DMS79 treated with DMSO at 0.1 percent for 48 hours (cell line): Measurements from ENCODE around the gene ZNF451.

Experiments
- DNase-seq: peaks from one replicate; lab custom pipeline; 2025; lab: John Stamatoyannopoulos, UW

The ZNF451 gene

DNA sequence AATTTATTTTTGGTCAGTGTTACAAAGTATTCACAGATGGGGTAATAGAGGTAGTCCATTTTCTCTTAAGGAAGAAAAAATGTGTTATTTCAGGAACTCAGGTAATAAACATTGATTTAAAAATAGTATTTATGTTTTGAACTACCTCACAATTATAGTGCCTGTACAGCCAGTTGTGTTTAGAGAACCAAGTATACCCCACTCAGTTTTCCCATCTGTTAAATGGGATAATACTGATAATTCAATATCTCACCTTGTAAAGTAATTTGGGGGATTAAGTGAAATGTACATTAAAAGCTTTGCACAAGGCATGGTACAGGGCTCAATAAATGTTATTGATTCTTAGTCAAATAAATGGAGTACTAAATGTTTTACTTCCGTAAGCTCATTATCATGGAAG lies 4.7 kb downstream of the ZNF451 start:
- DNase-seq = no peak

DNA sequence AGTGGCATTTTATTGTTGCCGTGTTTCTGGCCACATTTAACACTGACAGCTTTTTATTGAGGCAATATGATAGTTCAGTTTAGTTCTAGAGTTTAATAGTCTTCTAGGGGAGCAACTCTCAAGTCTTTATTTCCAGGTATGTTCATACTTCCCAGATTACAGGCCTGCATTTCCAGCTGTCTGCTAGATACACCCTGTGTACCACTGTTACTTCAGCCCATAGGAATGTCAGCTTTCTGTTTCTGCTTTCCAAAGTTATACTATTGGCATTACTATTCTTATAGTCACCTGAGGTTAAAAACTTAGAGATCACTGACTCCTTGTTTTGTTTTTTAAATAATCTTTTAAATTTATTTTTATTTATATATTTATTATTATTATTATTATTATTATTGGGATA lies 7.6 kb downstream of the ZNF451 start:
- DNase-seq = no peak

DNA sequence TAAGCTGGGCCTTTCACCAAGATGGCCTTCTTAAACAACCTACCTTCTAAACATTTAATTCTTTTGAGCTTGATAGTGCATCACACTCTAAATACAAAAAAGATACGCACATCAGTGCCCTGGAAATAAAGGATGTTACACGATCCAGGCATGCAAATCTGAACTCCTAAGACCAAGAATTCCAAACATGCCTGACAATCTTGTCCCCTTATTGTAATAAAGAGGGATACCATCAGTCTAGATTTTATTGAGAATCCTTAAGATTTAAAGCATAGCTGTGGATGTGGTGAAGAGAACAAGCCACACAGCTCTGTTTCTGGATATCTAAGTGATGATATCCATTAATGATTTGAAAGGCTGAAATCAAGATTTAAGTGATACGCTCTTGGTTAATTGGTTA lies 13.0 kb downstream of the ZNF451 start:
- DNase-seq = no peak

DNA sequence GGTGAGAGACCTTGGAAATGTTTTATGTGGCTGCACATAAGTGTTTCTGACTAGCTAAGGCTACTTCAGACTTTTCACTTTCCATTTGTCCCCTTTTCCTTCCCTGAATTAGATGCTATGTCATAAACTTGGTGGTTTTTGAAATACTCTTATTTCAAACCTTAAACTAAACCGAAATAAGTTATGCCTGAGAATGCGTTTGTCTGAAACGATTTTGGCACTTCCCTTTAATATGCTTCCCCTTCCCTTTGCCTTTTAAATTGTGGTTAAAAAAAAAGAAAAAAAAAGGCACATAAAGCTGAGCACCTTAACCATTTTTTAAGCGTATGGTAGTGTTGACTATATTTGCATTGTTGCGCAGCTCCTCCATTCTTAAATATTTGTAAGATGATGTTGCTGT lies 14.3 kb downstream of the ZNF451 start:
- DNase-seq = no peak

DNA sequence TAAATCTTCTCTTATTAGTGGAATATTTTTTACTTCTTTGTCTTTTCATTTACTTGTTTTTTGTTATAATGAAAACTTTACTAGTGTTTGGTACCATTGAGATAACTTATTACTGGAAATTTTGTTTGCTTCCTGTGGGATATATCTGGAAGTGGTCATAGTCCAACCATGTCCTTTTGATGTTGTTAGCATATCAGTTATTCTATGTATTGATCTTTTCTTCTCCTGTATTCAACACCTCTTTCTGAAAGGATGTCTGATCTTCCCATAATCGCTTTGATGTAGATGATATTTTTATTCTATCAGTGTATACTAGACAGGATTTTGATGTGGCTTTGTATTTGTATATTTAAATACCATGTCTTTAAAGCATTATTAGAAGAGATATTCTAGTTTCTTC lies 17.0 kb downstream of the ZNF451 start:
- DNase-seq = no peak

DNA sequence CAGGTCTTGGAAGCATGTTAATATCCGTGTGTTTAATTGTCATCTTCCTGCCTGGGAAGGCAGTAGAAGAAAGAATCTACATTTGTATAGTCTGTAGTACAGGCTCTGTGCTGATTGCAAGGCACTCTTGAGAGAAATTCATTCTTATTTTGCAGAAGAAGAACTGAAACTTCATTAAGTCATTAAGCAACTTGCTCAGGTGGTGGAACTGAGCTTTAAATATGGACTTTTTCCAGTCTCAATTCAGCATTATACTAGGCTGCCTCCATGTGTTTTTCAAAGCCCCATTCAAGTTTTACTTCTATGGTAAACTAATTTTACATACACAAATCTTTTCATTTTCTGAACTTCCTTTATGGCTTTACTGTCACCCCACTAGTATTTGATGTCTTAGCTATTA lies 18.7 kb downstream of the ZNF451 start:
- no peak for DNase-seq

DNA sequence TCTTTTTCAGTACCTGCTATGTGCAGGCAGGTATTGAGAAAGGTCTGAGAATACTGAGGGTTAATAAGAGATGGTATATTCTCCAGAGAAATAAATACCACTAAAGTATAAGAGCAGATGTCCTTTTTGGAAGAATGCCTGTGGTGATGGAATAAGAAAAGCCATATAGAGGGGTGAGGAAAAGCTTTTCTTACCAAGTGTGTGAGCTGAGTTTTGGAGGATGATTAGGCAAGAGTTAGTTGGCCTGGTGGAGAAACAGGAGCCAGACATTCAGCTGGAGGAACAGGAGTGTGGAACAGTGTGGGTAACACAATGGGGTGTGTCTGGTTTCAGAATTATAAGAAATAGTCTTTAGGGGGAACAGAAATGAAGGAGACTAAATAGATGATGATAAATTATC lies 19.9 kb downstream of the ZNF451 start:
- DNase-seq = no peak

DNA sequence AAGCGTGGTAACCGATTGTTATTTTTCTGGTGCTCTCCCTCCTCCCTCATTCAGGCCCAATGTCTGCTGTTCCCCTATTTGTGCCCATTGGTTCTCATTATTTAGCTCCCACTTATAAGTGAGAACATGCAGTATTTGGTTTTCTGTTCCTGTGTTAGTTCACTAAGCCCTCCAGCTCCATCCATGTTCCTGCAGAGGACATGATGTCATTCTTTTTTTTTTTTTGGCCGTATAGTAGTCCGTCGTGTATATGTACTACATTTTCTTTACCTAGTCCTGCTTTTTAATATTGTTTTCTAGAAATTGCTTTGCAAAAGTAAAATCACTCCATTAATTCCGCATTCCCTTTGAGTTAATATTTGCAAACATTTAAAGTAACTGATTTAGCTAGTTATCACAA lies 23.1 kb downstream of the ZNF451 start:
- DNase-seq = no peak

DNA sequence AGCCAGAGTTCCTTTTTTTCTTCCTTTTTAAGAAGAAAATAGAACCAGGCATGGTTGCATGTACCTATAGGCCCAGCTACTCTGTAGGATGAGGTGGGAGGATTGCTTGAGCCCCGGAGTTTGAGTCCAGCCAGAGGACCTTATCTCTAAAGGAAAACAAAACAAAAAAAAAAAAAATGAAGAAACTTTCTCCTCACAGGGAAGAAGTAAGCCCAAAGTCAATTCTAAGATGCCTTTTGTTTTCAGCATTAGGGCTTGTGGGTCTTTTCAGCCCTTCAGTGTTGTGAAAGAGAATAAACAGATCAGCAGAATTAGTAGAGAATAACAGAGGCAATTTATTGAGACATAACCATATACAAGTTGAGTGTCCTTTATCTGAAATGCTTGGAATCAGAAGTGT lies 26.8 kb downstream of the ZNF451 start:
- no peak for DNase-seq

DNA sequence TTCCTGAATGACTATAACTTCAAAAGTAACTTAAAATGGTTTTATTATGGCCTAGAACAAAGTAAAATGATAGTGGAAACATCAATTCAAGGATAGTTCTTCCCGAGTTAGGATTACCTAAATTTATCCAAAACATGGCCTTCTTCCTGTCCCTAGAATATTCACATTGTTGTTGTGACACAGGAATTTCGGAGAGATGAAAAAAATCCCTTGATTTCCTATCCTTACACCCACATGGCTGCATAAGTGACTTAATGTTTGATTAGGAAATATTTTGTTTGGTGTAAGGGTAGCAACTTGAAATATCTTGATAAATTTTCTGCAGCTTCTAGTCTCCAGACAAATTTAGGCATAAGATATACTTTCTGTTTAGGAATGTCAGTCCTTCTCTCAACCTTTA lies 27.8 kb downstream of the ZNF451 start:
- no peak for DNase-seq

DNA sequence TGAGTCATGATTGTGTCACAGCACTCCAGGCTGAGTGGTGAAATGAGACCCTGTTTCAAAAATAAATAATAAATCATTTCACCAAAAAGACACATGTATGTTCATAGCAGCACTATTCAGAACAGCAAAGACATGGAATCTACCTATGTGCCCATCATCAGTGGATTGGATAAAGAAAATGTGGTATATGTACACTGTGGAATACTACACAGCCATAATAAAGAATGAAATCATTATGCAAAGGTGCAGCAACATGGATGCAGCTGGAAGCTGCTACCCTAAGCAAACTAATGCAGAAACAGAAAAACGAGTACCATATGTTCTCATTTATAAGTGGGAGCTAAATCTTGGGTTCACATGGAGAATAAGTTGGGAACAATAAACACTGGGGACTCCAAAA lies 33.1 kb downstream of the ZNF451 start:
- no peak for DNase-seq

DNA sequence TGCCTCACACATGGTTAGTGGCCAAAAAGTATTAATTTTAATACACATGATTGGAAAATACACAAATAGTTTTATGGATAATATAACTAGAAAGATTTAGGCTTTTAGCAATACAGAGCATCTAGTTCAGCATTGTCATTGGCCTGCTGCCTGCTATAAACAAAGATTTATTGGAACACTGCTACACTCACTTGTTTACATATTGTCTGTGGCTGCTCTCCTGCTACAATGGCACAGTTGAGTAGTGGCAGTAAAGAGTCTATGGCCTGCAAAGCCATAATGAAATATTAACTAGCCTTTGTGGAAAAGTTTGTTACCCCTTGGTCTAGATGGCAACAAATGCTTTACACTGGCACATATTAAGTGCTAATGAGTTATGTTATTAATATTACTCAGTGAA lies 37.8 kb downstream of the ZNF451 start:
- DNase-seq = no peak

DNA sequence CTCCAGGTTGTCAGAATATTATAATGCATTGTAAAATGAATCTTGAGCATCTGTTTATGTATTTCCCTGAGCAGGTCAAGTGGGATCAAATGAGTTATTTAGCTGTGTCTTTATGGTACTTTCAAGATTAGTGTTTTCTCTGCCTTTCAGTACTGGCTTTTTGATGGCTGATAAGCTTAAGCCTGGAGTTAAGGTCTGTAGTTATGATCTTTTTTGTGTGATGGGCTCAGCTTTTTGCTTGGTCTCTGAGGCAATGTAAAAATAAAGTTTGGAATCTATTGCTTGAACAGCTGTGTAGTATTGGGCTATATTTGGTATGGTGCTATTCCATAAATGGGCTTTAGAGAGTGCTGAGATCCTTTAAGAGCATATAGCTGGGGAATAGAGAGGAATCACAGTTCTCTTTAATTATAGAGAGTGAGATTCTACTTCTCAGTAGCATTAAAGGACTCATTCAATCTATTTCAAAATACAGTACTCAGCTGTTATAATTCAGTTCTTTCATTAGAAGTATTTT lies 40.7 kb downstream of the ZNF451 start:
- no peak for DNase-seq

DNA sequence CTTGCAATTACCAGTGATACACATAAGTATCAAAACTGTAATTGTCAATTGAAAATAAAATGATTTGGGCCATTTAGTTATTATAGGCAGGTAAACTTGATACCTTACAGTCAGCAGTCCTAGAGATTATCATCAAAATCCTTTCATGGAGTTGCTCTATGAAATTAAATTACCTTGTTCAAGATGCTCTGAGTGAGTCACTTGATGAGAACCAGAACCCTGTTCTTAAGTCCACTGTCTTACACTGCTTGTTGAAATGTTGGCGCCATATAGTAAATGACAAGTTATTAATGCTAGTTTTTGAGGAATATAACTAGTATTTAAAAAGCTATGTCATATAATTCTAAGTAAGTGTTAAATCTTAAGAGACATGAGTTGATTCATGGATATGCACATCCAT lies 45.0 kb downstream of the ZNF451 start:
- no peak for DNase-seq

DNA sequence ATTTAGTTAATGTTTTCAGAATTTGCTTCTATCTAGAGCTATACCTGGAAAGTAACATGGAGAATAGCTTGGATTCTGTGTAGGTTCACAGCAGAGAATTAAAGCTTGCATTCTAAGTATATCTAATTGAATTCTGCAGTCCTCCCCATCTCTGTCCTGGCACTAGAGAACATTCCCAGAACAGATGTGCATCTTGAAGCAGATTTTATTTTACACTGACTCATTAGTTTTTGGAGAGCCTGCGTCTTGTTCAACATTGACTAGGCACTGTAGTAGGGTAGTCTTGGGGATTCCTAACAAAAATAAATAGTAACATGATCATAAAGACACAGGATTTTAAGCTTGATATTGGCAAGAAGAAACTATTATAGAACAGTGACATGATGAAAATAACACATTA lies 45.9 kb downstream of the ZNF451 start:
- no peak for DNase-seq

DNA sequence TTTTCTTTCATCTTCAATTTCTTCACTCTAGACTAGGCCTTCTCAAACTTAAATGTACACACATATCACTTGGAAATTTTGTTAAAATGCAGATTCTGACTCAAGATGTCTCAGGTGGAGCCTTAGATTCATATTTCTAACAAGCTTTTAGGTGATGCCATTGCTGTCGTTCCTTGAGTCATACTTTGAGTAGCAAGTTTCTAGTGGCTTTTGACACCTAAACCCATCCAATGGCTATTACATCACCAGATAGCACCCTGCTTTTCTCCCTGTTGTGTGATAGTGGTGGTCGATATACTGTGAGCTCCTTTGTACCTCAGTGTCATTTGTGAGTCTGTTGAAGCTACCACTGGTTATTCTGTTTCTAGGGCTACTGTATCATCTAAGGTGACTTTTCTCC lies 47.4 kb downstream of the ZNF451 start:
- no peak for DNase-seq

DNA sequence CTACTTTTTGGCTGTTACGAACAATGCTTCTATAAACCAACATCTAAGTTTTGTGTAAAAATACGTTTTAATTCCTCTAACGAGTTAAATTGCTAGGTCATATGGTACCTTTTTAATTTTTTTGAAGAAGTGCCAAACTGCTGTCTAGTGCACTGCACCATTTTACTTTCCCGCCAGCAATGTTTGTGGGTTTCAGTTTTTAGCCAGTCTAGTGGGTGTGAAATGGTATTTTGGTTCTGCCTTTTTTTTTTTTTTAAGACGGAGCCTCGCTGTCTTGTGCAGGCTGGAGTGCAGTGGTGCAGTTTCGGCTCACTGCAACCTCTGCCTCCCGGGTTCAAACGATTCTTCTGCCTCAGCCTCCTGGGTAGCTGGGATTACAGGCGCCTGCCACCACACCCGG lies 48.0 kb downstream of the ZNF451 start:
- no peak for DNase-seq

DNA sequence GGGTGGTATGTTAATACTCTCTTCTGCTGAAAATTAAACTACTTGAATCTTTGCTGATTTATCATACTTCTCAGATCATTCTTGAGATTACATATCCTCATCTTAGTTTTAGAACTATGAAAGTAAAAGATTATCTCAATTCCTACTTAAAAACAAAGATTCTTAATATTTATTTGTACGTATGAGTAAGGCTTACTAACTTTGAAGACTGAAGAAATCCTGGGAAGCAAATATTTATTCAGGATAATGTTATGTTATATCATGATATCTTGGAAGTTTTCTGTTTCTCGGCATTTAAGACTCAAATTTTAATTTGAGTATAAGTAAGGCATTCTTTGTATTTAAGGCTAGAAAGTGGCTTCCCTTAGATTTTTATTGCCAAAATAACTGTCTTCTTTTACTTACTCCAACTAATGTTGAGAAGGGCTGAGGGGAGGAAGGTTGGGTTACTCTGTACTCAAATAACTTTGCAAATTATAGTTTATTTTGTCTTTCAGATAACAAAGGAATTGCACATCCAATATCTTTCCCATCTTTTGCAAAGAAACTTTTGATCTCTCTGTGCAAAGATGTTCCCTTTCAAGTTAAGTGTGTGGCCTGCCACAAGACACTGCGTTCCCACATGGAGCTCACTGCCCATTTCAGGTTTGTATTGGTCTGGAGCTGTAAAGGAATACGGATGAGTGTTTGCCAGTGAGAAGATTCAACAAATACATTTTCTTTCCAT lies 51.6 kb downstream of the ZNF451 start:
- no peak for DNase-seq

DNA sequence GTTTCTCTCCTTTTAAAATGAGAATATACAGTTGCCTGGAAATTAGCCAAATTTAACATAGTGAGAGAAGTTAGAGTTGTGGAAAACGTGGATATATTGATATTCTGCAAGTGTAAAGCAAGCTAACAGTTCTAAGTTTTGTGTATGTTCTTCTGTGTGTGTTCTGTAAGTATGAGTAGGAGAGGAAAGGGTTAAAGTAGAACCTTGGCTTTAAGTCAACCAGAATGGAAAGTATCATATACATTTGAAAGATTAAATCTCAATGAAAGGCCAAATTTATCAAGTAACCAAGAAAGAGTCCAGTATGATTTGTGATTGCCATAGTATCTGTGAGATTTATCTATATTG lies 52.2 kb downstream of the ZNF451 start:
- no peak for DNase-seq

DNA sequence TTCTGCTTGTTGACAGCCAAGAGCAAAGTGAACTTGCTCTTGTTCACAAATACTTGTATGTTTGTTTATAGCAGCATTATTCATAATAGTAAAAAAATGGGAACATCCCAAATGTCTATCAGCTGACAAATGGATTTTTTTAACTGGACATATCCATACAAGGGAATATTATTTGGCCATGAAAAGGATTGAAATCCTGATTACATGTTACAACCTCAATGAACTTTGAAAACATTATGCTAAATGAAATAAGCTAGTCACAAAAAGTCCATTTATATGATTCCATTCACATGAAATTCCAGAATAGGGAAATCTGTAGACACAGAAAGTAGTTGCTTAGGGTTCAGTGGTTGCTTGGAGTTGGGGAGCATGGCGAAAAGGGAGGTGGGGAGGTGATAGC lies 53.7 kb downstream of the ZNF451 start:
- DNase-seq = no peak

DNA sequence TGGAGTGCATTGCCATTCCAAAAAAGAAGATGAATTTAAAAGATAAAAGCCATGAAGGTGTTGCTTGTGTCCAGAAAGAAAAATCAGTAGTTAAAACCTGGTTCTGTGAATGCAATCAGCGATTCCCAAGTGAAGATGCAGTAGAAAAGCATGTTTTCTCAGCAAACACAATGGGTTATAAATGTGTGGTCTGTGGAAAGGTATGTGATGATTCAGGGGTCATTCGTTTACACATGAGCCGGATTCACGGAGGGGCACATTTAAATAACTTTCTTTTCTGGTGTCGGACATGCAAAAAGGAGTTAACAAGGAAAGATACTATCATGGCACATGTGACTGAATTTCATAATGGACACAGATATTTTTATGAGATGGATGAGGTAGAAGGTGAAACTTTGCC lies 57.4 kb downstream of the ZNF451 start:
- DNase-seq = no peak

DNA sequence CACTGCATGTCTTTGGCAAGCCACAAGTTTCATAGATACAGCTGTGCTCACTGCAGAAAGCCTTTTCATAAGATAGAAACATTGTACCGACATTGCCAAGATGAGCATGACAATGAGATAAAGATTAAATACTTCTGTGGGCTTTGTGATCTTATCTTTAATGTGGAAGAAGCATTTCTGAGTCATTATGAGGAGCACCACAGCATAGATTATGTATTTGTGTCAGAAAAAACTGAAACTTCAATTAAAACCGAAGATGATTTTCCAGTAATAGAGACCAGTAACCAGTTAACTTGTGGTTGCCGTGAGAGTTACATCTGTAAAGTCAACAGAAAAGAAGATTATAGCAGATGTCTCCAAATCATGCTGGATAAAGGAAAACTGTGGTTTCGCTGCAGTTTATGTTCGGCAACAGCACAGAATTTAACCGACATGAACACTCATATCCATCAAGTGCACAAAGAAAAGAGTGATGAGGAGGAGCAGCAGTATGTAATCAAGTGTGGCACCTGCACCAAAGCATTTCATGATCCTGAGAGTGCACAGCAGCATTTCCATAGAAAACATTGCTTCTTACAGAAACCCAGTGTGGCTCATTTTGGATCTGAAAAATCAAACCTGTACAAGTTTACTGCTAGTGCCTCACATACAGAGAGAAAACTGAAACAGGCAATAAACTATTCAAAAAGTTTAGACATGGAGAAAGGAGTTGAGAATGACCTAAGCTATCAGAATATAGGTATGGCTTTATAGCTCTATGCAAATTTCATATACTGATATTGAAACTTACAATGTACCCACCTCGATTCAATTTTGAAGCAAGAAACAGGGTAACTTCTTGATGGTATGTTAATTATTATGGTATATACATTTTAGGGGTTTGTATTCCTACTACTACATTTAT lies 58.2 kb downstream of the ZNF451 start:
- no peak for DNase-seq

DNA sequence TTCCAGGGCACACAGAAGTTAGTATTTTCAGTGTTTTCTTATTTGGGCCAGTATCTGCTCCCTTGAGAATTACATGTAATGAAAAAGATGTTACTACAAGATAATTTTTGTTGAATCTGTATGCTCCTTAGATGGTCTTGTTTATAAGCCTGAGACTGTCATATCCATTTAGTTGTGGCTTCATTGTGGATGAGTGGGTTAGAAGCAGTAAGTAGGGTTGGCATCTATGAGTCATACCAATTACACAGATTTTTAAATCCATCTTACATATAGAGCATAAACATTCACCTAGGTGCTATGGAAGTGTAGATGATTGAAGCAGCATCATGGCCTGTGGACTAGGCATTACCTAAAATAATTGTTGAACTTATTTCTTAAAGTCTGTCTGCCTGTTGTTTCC lies 68.7 kb downstream of the ZNF451 start:
- no peak for DNase-seq

DNA sequence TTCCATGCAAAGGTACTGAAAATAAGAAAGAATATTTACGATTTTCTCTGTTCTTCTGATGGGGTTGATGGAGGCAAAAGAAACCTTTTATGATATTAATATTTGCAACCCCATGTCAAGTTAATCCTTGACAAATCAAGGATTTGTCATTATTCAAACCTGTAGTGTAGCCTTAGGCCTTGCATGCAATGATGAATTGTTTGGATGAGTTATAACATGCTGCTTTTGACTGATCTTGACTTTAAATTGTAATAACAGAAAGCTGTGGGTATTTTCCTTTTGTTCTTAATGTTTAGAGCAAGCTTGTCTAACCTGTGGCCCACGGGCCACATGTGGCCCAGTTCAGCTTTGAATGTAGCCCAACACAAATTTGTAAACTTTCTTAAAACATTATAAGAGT lies 69.1 kb downstream of the ZNF451 start:
- no peak for DNase-seq
